ENCODE data around the gene HOXD3.

HOXD3 gene

DNA sequence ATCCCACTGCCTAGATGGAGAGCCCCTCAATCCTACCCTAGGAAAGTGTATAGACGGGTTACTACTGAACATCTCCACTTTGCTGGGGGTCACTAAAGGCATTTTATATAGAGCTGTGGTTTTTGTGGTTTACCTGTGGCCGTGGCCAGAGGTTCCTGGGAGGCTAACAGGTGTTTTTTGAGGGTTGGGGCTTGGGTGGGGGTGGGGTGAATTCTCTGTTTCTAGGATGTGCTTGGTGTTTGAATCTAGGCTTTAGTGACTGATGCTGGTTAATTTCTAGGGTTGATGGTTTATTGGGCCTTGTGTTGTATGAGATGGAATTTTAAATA is 19.9 kb upstream of the HOXD3 start:
- TF ChIP-seq, protein P1, sequence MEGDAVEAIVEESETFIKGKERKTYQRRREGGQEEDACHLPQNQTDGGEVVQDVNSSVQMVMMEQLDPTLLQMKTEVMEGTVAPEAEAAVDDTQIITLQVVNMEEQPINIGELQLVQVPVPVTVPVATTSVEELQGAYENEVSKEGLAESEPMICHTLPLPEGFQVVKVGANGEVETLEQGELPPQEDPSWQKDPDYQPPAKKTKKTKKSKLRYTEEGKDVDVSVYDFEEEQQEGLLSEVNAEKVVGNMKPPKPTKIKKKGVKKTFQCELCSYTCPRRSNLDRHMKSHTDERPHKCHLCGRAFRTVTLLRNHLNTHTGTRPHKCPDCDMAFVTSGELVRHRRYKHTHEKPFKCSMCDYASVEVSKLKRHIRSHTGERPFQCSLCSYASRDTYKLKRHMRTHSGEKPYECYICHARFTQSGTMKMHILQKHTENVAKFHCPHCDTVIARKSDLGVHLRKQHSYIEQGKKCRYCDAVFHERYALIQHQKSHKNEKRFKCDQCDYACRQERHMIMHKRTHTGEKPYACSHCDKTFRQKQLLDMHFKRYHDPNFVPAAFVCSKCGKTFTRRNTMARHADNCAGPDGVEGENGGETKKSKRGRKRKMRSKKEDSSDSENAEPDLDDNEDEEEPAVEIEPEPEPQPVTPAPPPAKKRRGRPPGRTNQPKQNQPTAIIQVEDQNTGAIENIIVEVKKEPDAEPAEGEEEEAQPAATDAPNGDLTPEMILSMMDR (IDR thresholded peaks at IDR 0.05; ENCODE audit: unreplicated experiment in 3 of 3), result no peak
- Mint-ChIP-seq H3K27me3 (ENCODE audit: low read depth) (peaks cover 2% of the 10 kb centered on the region), H3K4me1 (peaks cover 56% of the 10 kb centered on the region), H3K9me3 (no peaks in the 10 kb centered on the region), H3K36me3 (ENCODE audit: low read depth) (peaks cover 30% of the 10 kb centered on the region), H3K27ac (peak overlapping the region; percentile 94 to 99 (median 99)), H3K4me3 (peak overlapping the region; percentile 88 to 97 (median 89))

DNA sequence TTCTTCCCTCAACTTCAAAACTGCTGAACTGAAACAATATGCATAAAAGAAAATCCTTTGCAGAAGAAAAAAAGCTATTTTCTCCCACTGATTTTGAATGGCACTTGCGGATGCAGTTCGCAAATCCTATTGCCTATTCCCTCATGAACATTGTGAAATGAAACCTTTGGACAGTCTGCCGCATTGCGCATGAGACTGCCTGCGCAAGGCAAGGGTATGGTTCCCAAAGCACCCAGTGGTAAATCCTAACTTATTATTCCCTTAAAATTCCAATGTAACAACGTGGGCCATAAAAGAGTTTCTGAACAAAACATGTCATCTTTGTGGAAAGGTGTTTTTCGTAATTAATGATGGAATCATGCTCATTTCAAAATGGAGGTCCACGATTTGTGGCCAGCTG is 19.2 kb upstream of the HOXD3 start:
- Mint-ChIP-seq H3K9me3 (no peaks in the 10 kb centered on the region), H3K36me3 (ENCODE audit: low read depth) (peaks cover 26% of the 10 kb centered on the region), H3K27ac (peak overlapping the region; percentile 94 to 99 (median 99)), H3K4me1 (peaks cover 54% of the 10 kb centered on the region), H3K4me3 (peak overlapping the region; percentile 88 to 97 (median 89)), H3K27me3 (ENCODE audit: low read depth) (no peaks in the 10 kb centered on the region)
- TF ChIP-seq, protein P1 (IDR thresholded peaks at IDR 0.05; ENCODE audit: unreplicated experiment in 3 of 3), result no peak

DNA sequence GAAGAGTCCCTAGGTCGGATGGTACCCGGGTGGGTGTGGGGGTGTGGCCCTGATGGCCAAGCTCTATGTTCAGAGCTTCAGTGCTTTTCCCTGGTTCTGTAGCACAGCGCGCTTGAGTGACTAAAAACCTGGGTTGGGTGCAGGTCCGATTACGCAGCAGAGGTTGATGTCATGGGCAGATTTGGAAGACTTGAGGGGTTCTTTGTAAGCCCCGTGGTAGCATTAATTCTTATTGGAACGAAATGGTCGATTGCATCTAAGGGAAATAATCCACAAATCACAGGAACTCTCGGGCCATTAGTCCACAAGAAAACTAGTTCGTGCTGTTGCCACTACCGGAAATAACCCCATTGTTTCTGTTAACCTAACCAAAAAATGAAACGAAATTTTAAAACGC is 18.6 kb upstream of the HOXD3 start:
- no peaks in the 10 kb centered on the region for H3K27me3 Mint-ChIP-seq (ENCODE audit: low read depth)

GRCh38 chr2:176138923-176139660 is 18.0 kb upstream of the HOXD3 start:
- TF ChIP-seq, protein P1 (IDR thresholded peaks at IDR 0.05; ENCODE audit: unreplicated experiment in 3 of 3), result no peak
- Mint-ChIP-seq H3K4me3 (peak overlapping the region; percentile 88 to 97 (median 89)), H3K9me3 (no peaks in the 10 kb centered on the region), H3K4me1 (peaks cover 55% of the 10 kb centered on the region), H3K27ac (peak overlapping the region; percentile 94 to 99 (median 99)), H3K36me3 (ENCODE audit: low read depth) (peaks cover 27% of the 10 kb centered on the region), H3K27me3 (ENCODE audit: low read depth) (no peaks in the 10 kb centered on the region)

More for the DNA sequence above, 18.6 kb upstream of the HOXD3 start:
- peak overlapping the region; percentile 88 to 97 (median 89) for H3K4me3 Mint-ChIP-seq
- H3K36me3 Mint-ChIP-seq (ENCODE audit: low read depth), result peaks cover 26% of the 10 kb centered on the region
- TF ChIP-seq, protein P1 (IDR thresholded peaks at IDR 0.05; ENCODE audit: unreplicated experiment in 3 of 3), result no peak
- H3K4me1 Mint-ChIP-seq, result peaks cover 55% of the 10 kb centered on the region
- H3K9me3 Mint-ChIP-seq, result no peaks in the 10 kb centered on the region
- H3K27ac Mint-ChIP-seq, result peak overlapping the region; percentile 94 to 99 (median 99)

DNA sequence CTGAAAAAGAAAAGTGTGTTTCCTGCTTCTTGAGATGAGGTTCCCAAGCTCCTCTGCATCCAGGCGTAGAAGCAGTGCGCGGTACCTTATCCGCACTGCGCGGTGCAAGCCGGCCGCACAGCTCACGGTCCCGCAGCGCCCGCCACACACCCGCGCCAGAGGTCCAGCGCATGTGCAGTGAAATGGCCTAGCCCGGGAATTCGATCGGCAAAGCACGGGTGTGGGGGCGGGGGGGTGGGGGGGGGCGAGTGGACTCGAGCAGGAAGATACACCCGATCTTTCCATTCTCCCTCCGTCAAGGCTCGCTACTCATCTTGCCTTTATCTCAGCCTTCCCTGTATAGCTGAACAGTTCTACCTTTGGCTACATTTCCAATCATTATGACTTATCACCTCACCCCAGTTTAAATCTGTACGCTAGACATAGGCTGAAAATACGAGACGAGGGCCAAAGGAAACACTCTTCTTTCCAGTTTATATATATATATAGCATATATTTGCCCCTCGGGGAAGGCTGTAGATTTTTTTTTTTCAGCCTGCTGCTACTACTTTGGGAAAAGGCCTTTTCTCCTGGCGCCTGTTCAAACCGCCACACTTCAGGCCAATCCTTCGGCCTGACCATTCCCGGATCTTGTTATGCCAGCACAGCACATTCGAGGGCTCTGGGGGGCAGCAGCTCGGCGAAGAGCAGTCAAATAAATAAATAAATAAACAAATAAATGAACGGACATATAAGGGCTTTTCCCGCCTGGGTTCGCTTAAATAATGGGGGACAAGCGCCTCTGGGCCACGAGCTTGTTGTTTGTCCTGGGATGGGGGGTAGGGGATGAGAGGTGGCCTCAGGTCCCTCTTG is 17.2 kb upstream of the HOXD3 start:
- TF ChIP-seq, protein P1 (IDR thresholded peaks at IDR 0.05; ENCODE audit: unreplicated experiment in 3 of 3), result no peak
- Mint-ChIP-seq H3K27me3 (ENCODE audit: low read depth) (no peaks in the 10 kb centered on the region), H3K4me1 (peaks cover 54% of the 10 kb centered on the region), H3K36me3 (ENCODE audit: low read depth) (peaks cover 30% of the 10 kb centered on the region), H3K9me3 (no peaks in the 10 kb centered on the region), H3K4me3 (peak overlapping the region; percentile 88 to 97 (median 89)), H3K27ac (peak overlapping the region; percentile 94 to 99 (median 99))
